ENCODE data around the gene CCNT1.

GRCh38 chr12:48744251-48745008 is 27.9 kb upstream of the CCNT1 start:
- TF ChIP-seq, protein P1, sequence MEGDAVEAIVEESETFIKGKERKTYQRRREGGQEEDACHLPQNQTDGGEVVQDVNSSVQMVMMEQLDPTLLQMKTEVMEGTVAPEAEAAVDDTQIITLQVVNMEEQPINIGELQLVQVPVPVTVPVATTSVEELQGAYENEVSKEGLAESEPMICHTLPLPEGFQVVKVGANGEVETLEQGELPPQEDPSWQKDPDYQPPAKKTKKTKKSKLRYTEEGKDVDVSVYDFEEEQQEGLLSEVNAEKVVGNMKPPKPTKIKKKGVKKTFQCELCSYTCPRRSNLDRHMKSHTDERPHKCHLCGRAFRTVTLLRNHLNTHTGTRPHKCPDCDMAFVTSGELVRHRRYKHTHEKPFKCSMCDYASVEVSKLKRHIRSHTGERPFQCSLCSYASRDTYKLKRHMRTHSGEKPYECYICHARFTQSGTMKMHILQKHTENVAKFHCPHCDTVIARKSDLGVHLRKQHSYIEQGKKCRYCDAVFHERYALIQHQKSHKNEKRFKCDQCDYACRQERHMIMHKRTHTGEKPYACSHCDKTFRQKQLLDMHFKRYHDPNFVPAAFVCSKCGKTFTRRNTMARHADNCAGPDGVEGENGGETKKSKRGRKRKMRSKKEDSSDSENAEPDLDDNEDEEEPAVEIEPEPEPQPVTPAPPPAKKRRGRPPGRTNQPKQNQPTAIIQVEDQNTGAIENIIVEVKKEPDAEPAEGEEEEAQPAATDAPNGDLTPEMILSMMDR (conservative IDR thresholded peaks at IDR 0.05; ENCODE audit: low read length): no peak
- TF ChIP-seq EZH2phosphoT487 (IDR thresholded peaks at IDR 0.05; ENCODE audit: borderline replicate concordance): no peak

All from Loucy (cell line).